GM18868 (cell line): ENCODE data around the gene GMEB2.
"Not testable (repeated sequence)": the region's sequence is repeated elsewhere in the genome, so short reads cannot be mapped to it uniquely, and the experiment has no call there.

Experiments
- ATAC-seq: cut with Tn5 transposase; IDR thresholded peaks from one replicate; pipeline ENCODE4 v1.9.1; 2021; ENCODE audit warnings: mild to moderate bottlenecking, moderate library complexity; ENCODE audit not compliant: unreplicated experiment

Gene GMEB2

DNA sequence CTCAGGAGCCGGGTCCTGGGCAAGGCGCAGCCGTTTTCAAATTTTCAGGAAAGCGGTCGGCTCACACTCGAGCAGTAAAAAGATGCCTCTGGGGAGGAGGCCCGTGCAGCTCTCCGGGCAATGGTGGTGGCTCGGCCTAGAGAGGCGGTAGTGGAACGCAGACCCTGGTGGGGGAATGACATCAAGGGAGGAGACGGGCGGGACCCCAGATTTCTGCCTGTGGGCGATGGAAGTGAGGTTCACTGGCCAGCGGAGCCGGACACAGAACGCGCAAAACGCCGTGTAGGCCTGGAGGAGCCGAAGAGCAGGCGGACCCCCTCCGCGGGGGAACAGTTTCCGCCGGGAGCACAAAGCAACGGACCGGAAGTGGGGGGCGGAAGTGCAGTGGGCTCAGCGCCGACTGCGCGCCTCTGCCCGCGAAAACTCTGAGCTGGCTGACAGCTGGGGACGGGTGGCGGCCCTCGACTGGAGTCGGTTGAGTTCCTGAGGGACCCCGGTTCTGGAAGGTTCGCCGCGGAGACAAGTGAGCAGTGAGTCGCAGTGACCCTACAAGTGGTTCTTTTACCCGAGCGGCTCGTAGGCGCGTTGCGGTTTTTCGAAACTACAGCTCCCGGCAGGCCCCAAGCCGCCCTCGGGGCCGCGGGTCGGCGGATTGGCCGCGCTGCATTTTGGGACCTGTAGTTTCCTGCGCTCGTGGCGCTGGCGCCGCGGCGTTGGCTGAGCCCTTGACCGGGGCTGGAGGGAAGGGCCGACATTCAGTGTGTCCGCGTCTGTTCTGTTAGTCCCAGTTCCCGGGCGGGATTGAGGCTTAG, 31.2 kb upstream of the GMEB2 start, which contains the start of gene RTEL1:
Gene RTEL1 (plus strand): TSS at position 376 of the 812 bp plus-strand sequence. CDS start 1,091 bp downstream, outside the sequence.
- peak; percentile 82 for ATAC-seq

DNA sequence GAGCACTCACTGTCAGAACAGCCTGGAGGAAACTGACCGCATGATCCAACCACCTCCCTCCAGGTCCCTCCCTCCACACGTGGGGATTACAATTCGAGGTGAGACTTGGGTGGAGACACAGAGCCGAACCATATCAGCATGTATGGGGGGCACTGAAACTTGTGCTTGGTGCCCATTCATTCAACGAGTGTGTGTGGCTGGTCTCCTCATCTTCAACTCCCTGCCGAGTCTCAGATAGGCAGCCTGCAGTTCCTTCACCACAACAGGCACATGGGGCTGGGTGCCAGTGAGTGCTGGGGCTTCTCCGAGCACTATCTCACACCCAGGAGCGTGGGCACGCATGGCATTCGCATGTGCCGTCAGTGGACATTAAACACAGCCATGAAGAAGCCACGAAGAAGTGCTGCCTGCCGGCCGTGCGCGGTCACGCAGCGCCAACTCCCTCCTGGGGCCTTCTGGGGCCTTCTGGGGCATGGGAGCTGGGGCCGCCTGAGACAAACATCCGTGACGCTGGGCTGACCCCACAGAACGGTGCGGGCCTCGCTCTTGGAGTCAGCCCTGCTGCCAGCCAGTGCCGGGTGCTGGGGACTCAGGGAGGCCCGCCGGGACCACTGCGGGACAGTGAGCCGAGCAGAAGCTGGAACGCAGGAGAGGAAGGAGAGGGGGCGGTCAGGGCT, 30.5 kb upstream of the GMEB2 start:
- no peak for ATAC-seq

DNA sequence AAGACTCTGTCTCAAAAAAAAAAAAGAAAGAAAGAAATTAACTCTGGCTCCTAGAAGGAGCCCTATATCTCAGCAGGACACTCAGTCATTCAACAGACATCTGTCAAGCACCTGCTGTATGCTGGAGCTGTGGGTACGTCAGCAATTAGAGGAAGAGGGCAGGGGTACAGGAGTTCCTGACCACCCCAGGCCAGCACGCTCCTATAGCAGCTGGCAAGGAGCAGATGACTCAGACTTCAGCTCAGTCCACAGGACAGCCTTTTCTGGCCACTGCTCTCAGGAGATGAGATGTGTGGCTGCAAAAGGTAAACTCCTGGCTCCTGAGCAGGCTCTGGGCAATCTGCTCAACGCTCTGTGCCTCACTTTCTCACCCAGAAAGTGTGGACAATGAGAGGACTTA, 29.6 kb upstream of the GMEB2 start:
- no peak for ATAC-seq

DNA sequence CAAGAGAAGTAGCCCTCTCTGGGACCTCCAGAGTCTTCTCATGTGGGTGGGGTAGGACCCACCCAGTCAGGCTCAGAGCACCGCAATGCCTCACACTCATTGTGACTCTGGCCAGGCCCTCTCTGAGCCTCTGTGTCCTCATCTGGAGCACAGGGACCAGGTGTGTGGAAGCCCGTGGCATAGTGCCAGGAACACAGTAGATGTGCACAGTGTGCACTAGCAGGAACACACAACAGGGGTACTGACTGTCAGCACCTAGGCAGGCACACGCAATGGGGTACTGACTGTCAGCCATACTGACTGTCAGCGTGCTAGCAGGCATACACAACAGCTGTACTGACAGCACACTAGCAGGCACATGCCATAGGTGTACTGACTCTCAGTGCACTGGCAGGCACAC, 28.3 kb upstream of the GMEB2 start:
- ATAC-seq = no peak

DNA sequence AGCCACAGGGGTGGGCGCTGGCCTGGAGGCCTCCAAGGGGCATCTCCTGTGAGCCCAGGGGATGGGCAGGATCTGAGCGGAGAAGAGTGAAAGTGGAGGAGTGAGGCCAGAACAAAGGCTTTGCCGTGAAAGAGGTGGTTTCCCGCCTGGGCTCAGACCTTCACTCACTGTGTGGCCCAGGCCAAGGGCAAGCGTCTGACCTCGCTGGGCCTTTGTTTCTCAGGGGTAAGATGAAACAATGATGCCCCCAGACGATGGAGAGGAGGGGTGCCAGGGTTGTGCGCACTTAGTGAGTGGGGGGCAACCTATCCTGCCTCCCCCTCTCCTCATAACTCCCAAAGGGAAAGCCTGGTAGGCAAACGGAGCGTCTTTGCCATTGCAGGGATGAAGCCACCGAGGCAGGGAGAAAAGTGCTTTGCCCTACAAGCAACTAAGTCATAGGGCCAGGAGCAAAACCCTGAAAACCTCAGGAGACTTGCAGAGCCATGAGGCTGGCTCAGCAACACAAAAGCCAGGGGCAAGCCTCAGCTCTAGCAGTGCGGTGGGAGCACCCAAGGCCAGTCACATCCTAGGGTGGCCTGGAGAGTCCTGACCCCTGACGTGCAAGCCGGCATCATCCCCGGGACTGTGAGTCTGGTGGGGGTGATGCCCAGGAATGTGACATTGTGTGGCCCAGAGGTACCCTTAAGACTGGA, 27.2 kb upstream of the GMEB2 start:
- no peak for ATAC-seq

DNA sequence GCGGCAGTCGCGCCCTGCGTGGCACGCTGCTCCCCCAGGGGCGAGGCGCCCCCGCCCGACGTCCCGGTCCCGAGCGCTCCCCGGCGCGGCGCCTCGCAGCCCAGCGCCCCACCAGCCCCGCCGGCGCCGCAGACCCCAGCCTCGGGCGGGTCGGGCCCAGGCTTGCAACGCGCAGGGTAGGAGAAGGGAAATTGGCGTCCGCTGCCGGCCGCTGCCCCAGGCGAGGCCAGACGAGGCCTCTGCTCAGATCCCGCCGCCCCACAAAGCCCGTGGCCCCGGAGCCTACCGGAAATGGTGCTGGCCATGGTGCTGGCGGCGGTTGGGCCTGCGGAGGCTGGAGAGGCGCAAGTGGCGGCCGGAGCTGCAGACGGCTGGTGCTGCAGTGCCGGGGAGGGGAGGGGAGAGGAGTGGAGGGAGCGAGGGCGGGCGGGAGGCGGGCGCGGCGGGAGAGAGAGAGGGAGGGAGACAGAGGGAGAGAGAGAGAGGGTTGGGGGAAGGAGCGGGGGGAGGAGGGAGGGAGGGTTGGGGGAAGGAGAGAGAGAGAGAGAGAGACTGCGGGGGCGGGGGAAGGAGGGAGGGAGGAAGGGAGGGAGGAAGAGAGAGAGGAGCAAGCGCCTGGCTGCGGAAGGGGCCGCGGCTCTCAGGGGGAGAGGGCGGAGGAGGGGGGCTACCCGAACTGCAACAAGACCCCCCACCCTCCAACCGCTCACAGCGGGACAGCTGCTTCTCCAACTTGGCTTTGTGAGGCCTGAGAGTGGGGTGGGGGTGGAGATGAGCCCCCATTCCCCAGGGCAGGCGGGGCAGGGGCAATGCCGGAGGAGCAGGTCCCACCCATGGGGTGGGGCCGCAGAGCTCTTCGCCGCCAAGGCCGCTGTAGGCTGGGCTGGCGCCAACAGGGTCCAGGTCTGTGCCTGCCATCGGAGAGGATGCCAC, 26.4 kb upstream of the GMEB2 start, which contains the start of gene STMN3:
Gene STMN3 (minus strand): TSS at position 384 of the 933 bp plus-strand sequence. CDS start 79 bp downstream, at position 305.
- ATAC-seq = no peak

DNA sequence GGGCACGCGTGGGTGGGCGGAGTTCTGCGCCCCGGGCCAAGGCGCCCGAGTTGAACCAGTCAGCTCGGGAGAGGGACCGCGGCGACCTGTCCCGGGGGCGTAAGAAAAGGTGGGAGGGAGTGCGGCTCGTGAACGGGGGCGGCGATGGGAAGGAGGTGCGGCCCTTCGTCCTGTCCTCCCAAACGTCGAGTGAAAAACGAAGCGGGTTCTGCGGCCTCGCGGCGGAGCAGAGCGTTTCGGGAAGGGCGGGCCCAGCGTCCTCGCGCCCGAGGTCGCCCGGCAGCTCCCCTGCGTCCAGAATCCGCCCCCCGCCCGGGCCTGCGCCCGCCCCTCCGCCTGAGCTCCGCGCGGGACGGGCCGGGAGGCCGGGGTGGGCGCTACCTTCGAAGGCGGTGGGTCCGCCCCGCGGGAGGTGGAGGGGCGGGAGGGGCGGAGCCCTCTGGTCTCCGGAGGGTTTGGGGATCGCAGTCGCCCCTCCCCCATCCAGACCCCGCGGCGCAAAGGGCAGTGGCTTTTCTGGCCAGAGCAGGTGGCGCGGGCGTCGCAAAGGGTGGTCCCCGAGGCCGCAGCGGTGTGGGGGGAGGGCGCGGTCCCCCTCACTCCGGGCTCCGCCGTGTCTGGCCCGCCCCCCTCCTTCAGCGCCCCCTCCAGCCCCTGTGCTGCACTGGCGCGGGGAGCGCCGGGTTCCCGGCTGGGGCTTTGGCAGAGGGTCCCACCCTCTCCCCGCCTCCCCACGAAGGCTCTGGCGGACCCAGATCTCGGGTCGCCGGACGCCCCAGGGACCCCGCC, 25.5 kb upstream of the GMEB2 start:
- ATAC-seq = no peak

DNA sequence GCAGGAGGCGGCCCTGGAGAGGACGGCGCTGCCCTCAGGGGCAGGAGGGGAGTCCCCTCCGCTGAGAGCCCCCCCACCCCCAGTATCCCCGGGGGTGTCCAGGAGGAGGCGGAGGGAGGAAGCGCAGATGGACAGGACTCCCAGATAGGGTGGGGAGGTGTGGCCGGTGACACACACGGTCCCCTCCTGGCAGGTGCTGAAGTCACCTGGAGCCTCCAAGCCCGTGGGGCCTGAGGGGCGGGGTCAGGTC, 25.0 kb upstream of the GMEB2 start:
- no peak for ATAC-seq

DNA sequence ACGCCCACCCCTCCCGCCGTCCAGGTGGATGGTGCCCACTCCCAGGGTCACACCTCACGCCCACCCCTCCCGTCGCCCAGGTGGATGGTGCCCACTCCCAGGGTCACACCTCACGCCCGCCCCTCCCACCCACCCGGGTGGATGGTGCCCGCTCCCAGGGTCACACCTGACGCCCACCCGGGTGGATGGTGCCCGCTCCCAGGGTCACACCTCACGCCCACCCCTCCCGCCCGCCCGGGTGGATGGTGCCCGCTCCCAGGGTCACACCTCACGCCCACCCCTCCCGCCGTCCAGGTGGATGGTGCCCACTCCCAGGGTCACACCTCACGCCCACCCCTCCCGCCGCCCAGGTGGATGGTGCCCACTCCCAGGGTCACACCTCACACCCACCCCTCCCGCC, 23.6 kb upstream of the GMEB2 start:
- not testable (repeated sequence) for ATAC-seq

DNA sequence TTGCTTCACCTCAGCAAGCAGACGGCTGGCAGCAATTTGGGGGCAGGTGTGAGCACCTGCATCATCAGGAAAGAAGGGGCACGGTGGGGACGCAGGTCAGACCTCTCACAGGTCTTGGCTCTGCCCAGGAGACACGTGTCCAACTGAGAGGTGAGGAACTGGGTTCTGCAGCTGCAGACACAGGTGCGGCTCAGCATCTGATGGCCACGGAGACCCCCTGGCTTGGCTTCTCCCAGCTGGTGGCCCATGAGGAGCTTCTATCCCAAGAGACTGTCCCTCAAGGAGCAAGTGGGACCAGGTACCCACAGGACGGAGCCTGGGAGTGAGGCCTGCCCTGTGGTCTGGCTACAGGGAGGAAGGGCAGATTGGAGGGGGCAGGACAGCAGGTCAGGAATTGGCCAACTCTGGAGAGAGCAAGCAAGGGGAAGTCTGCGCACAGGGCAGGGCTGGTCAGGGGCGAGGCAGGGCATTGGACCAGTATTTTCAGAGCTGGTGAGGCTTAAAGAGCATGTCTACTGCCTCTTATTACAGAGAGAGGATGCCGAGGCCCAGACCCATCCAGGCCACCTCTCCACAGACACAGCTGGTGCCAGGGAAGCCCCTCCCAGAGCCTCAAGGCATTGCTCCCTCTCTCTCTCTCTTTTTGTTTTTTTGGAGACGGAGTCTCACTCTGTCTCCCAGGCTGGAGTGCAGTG, 22.1 kb upstream of the GMEB2 start:
- no peak for ATAC-seq

DNA sequence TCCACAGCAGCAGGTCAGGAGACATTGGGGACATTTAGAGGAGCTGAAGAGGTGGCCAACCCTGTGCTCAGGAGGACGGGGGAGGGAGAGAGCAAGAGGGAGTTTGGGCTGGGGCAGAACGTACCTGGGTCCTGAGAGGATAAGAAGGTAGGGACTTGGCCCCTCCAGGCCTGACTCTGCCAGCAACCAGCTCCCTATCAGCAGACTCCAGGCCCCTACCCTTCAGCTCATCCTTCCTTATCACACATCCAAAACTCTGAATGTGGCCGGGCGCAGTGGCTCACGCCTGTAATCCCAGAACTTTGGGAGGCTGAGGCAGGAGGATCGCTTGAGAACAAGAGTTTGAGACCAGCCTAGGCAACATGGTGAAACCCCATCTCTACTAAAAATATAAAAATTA, 21.3 kb upstream of the GMEB2 start:
- no peak for ATAC-seq

DNA sequence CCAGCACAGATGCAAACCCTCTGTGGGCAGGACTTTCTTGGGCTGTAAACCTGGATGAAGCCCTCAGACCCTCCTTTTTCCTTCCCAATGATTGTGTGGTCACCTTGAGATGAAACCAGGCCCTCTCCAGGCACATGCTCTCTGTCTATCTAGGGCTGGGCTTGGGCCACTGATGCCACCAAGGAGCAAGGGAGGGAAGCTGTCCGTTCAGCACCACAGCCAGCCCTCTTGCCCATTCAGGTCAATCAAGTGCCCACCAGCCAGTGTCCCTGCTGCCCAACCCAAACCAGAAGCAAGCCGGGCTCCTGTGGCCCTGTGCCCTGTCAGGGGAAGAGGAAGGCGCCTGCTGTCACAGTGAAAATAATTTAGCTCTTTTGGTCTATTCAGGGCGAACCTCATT, 18.3 kb upstream of the GMEB2 start:
- no peak for ATAC-seq

DNA sequence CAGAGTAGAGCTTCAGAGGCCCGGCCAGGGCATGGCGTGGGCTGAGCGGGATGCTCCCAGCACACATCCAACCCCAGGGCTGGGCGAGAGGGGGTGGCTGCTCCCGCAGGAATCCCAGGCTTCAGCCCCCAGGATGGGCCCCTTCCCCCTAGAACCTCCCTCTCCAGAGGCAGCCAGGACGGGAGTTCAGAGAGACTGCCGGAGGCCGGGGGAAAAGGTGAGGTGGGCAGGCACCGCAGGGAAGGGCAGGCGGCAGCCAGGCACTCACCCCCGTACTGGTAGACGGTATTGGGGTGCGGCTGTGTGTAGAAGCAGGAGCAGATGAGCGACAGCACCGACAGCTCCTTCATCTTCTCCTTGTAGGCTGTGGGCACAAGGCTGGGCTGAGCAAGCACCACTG, 17.0 kb upstream of the GMEB2 start:
- ATAC-seq = no peak

DNA sequence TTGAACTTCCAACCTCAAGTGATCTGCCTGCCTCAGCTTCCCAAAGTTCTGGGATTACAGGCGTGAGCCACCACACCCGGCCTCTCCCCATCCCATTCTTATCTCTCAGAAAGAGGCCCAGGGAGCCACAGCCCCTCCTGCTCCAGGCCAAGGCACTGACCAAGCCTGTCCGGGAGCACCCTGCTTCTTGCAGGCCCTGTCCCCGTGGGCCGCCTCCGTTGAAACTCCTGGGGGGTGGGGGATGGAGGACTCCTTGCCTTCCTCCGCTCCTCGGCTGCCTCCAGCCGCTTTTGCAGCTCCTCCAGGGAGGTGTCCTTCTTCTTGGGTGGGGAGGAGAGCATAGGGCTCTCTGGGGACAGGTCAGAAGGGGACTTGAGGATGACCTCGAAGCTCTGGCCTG, 16.6 kb upstream of the GMEB2 start:
- no peak for ATAC-seq

DNA sequence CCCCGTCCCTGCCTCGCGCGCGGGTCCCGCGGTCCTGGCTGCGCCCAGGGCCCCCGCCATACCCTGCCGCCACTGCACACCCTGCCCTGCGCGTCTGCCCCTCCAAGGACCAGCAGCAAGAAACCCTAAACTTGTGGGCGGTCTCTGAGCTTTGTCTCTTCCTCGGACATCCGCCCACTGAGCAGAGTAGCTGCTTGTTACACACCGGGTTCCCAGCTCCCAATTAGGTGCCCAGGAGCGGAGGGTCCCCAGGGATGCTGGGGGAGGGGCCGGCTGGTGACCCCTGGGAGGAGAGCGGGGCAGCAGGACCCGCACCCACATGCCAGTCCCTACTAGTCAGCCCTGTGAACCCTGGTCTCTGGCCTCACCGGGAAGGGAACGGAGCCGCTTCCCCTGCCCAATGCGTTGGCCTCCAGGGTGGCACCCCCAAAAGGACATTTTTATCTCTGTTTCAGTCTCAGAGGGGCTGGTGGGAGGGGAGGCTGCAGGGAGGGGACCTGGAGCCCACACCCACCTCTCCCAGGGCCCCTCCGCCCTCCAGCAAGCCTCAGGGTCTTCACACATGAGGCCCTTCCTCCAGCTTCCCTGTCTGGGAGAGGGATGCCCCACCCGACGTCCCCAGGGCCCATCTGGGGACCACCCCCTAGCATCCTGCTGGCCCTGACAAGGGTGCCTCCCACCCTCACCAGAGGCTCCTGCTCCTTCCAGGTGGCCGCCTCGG, 15.8 kb upstream of the GMEB2 start:
- no peak for ATAC-seq

DNA sequence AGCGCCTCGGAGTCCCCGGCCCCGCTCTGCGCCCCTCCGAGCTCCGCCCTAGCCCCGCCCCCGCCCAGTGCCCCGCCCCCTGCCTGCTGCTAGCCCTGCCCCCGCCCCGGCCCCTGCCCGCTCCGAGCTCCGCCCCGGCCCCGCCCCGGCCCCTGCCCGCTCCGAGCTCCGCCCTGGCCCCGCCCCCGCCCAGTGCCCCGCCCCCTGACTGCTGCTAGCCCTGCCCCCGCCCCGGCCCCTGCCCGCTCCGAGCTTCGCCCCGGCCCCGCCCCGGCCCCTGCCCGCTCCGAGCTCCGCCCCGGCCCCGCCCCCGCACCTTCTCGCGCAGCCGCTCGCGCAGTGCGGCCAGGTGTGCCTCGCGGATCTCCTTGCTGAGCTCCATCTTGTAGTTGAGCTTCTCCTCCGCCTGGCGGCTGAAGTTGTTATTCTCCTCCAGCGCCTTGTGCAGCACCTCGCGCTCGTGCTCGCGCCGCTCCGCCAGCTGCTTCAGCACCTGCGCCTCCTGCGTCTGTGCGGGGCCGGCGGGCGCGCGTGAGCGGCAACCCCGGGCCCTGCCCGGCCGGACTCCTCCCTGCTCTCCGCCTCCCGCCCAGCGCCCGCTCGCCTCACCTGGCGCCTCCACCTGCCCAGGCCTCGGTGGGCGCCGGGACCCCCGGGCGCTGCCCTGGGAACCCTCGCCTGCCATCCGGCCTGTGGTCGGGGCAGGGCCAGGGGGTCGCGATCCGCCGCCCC, 15.1 kb upstream of the GMEB2 start:
- ATAC-seq = peak; percentile 66

DNA sequence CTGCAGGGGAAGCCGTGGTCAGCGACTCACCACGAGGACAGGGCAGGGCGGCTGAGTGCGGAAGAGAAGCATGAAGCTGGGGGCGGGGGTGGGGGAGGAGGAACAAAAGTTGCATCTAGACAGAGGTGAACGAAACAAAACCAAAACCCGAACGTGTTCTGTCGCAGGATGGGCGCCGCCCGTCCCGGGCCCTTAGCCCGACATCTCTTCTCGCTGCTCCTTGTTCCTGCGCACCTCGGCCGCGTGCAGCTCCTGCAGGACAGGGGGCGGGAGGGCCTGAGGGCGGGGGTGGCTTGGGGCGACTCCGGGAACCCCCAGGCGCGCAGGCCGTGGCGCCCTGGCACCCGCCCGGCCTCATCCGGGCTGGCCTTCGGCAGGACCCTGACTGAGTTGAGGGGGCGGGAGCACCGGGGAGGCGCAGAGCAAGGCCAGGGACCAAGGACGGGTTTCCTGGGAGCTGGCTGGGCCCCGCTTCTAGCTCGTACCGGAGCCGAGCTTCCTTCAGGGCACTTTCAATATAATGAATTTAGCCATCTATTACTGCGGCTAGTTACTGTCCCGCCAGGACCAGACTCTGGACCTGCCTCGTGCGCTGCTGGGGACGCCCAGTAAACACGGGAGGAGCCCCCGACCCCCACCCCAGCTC, 14.4 kb upstream of the GMEB2 start:
- peak; percentile 19 for ATAC-seq

DNA sequence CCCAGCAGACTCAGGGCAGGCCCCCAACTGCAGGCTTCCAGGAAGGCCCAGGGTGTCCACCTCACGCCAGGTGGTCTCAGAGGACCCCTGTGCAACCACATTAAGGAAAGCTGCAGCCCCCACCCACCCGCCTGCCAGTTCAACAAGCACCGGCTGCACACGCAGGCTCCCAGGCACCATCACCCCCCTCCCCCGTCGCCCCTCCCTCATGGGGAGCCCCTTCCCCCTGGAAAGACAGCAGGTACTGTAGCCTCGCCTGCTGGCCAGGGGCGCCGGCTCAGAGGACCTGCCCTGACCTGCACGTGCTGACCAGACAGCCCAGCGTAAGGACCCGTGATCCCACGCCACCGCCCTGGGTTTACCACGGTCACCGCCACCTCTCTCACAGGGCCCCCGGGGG, 13.8 kb upstream of the GMEB2 start:
- not testable (repeated sequence) for ATAC-seq
